Loucy (cell line): ENCODE data around the gene ARHGAP10.

ENCODE experiments used
- H2AFZ ChIP-seq: fragments of 200-600 bp; sonication (generic); 2 replicates; pipeline ENCODE4 v1.6.0; 2016; ENCODE audit warnings: antibody characterized with exemption, mild to moderate bottlenecking, low read length, moderate library complexity
- H3F3A ChIP-seq: fragments of 200-600 bp; 2 replicates; pipeline ENCODE4 v1.6.0; 2016; ENCODE audit warnings: antibody characterized with exemption, low read depth, mild to moderate bottlenecking
- H3K27me3 ChIP-seq: fragments of 200-600 bp; sonication (generic); 2 replicates; pipeline ENCODE4 v1.6.1; 2014; ENCODE audit warnings: low read length, mild to moderate bottlenecking; ENCODE audit not compliant: insufficient read depth, poor library complexity, severe bottlenecking
- H3K36me3 ChIP-seq: fragments of 200-600 bp; sonication (generic); 2 replicates; pipeline ENCODE4 v1.6.1; 2016; ENCODE audit warnings: low read length; ENCODE audit not compliant: insufficient read depth
- H3K4me1 ChIP-seq: fragments of 200-600 bp; sonication (generic); 2 replicates; pipeline ENCODE4 v1.5.1; 2014; ENCODE audit warnings: low read length, mild to moderate bottlenecking; ENCODE audit not compliant: insufficient read depth, poor library complexity, severe bottlenecking
- H3K4me2 ChIP-seq: fragments of 200-600 bp; sonication (generic); 2 replicates; pipeline ENCODE4 v1.6.0; 2014; ENCODE audit warnings: antibody characterized with exemption, low read length, low read depth, mild to moderate bottlenecking; ENCODE audit not compliant: poor library complexity, severe bottlenecking
- H3K4me3 ChIP-seq: fragments of 200-600 bp; sonication (generic); 2 replicates; pipeline ENCODE4 v1.5.1; 2014; ENCODE audit warnings: low read length, mild to moderate bottlenecking, mixed read lengths; ENCODE audit not compliant: poor library complexity, severe bottlenecking
- H3K79me2 ChIP-seq: fragments of 200-600 bp; sonication (generic); 2 replicates; pipeline ENCODE4 v1.6.1; 2014; ENCODE audit warnings: low read length; ENCODE audit not compliant: insufficient read depth
- H3K9ac ChIP-seq: fragments of 200-600 bp; sonication (generic); 2 replicates; pipeline ENCODE4 v1.6.0; 2014; ENCODE audit warnings: mild to moderate bottlenecking, low read depth, low read length, moderate library complexity; ENCODE audit not compliant: poor library complexity, severe bottlenecking
- H3K9me2 ChIP-seq: fragments of 200-600 bp; sonication (generic); replicated peaks from 2 replicates; pipeline ENCODE4 v1.6.1; 2016; ENCODE audit warnings: low read depth, low read length, mixed read lengths
- H3K9me3 ChIP-seq: fragments of 200-600 bp; sonication (generic); 2 replicates; pipeline ENCODE4 v1.6.1; 2014; ENCODE audit warnings: mild to moderate bottlenecking, antibody characterized with exemption, low read length, low read depth; ENCODE audit not compliant: insufficient read depth
- H4K20me1 ChIP-seq: fragments of 200-600 bp; sonication (generic); 2 replicates; pipeline ENCODE4 v1.6.0; 2014; ENCODE audit warnings: antibody characterized with exemption, low read length, mild to moderate bottlenecking; ENCODE audit not compliant: insufficient read depth, poor library complexity, severe bottlenecking
- EZH2phosphoT487 ChIP-seq: fragments of 200-600 bp; IDR thresholded peaks from 2 replicates; pipeline ENCODE4 v1.6.1; 2018; ENCODE audit warnings: antibody characterized with exemption, mild to moderate bottlenecking, moderate library complexity, borderline replicate concordance
- TF ChIP-seq, protein P1 (sequence below): fragments of 200-600 bp; sonication (generic); conservative IDR thresholded peaks from 2 replicates; pipeline ENCODE4 v1.5.1; 2014; ENCODE audit warnings: mild to moderate bottlenecking, antibody characterized with exemption, low read length

Gene ARHGAP10

DNA sequence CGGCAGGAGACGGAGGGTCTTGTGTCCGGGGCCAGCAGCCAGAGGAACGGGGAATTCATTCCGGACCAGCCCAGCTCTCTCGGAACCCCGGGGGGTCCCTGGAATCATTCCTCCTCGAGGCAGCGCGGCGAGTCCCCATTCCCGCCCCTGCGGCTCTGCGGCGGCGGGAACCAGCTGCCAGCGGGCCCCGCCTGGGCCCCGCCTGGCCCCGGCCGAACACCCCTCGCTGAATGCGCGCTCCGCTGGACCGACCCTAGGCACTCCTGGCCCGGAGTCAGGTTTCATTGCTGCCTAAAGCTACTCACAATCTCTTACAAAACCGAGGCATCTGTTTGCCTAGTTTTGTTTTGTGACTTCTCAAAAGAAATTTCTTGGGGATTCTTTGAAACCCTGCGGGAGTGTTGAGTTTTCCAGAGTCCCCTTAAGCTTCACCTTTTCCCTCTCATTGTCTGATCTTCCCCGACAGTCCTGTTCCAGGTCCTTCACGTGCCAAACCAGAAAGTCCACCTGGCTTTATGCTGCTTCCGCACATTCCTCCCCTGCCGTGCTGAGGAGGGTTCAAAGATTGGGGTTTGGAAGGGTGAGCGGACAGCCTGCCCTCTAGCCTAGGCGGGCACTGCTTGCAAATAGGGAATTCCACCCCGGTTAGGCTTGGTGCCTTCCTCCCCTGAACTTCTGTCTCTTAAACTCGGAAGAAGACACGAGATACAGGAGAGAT lies 789 bp downstream of the ARHGAP10 start:
- Histone ChIP-seq H3K4me2 (peak overlapping the region; percentile 87), H3F3A (no peaks in the 10 kb centered on the region), H4K20me1 (peaks cover 23% of the 10 kb centered on the region), H3K79me2 (peaks cover 54% of the 10 kb centered on the region), H3K27me3 (peaks cover 15% of the 10 kb centered on the region), H3K9me3 (no peaks in the 10 kb centered on the region), H3K9ac (peak overlapping the region; percentile 84), H3K9me2 (no peaks in the 10 kb centered on the region), H3K36me3 (no peaks in the 10 kb centered on the region), H3K4me3 (peak overlapping the region; percentile 87), H2AFZ (peak overlapping the region; percentile 96), H3K4me1 (peaks cover 48% of the 10 kb centered on the region)
- TF ChIP-seq EZH2phosphoT487, result no peak
- TF ChIP-seq, protein P1, sequence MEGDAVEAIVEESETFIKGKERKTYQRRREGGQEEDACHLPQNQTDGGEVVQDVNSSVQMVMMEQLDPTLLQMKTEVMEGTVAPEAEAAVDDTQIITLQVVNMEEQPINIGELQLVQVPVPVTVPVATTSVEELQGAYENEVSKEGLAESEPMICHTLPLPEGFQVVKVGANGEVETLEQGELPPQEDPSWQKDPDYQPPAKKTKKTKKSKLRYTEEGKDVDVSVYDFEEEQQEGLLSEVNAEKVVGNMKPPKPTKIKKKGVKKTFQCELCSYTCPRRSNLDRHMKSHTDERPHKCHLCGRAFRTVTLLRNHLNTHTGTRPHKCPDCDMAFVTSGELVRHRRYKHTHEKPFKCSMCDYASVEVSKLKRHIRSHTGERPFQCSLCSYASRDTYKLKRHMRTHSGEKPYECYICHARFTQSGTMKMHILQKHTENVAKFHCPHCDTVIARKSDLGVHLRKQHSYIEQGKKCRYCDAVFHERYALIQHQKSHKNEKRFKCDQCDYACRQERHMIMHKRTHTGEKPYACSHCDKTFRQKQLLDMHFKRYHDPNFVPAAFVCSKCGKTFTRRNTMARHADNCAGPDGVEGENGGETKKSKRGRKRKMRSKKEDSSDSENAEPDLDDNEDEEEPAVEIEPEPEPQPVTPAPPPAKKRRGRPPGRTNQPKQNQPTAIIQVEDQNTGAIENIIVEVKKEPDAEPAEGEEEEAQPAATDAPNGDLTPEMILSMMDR, result no peak

- Histone ChIP-seq H3K27me3 (peaks cover 15% of the 10 kb centered on the region), H3K9me3 (no peaks in the 10 kb centered on the region), H3K4me1 (peaks cover 52% of the 10 kb centered on the region), H3K9me2 (no peaks in the 10 kb centered on the region), H2AFZ (no peak overlapping the region), H4K20me1 (peaks cover 26% of the 10 kb centered on the region), H3K9ac (peak overlapping the region; percentile 84), H3F3A (no peaks in the 10 kb centered on the region), H3K79me2 (peaks cover 65% of the 10 kb centered on the region), H3K36me3 (no peaks in the 10 kb centered on the region), H3K4me3 (peak overlapping the region; percentile 87), H3K4me2 (peak overlapping the region; percentile 87)
- TF ChIP-seq, protein P1, result peak; percentile 41
- TF ChIP-seq EZH2phosphoT487, result no peak
Observed at GRCh38 chr4:147733716-147734344, 1.9 kb downstream of the ARHGAP10 start.

DNA sequence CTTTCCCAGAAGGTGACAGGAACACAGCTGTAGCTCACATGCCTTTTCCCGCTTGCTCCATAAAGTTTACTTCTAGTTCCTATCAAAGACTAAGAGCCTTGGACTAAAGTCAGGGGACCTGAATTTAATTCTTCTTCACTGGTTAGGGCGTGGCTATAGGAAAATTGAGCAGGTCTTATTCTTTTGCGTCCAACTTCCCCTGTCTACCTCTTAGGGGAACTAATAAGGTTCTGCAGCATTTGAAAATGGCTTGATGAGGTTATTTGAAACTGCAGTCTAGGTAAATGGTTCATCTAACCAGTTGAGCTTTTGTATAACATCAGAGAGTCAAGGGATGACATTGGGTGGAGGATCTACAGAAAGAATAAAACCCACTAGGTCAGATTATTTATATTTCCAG lies 2.6 kb downstream of the ARHGAP10 start:
- no peak overlapping the region for H2AFZ ChIP-seq
- H3K9ac ChIP-seq, result peak overlapping the region; percentile 84
- H3K4me3 ChIP-seq, result peak overlapping the region; percentile 87
- TF ChIP-seq, protein P1, result no peak
- TF ChIP-seq EZH2phosphoT487, result no peak
- H3K36me3 ChIP-seq, result no peaks in the 10 kb centered on the region
- peaks cover 15% of the 10 kb centered on the region for H3K27me3 ChIP-seq
- H3K79me2 ChIP-seq, result peaks cover 72% of the 10 kb centered on the region
- peaks cover 55% of the 10 kb centered on the region for H3K4me1 ChIP-seq
- H3K9me2 ChIP-seq, result no peaks in the 10 kb centered on the region
- H3K4me2 ChIP-seq, result peak overlapping the region; percentile 87
- peaks cover 26% of the 10 kb centered on the region for H4K20me1 ChIP-seq
- H3F3A ChIP-seq, result no peaks in the 10 kb centered on the region
- H3K9me3 ChIP-seq, result no peaks in the 10 kb centered on the region
